Forelimb muscle (tissue), 1 donor: ENCODE measurements around the gene NYAP2. TPM values are rescaled to one million over a fixed set of nuclear protein-coding genes. Genes with fewer than 3 reads are reported as not detected.

Experiments
- DNase-seq: peaks from one replicate; pipeline ENCODE4 v3.0.0-alpha.2; 2013; ENCODE audit warnings: low read depth
- polyA plus RNA-seq: library from polyadenylated mRNA; unstranded; fragments of 120-200 nt; gene quantifications from one replicate; pipeline ENCODE4 v1.2.1, GENCODE V29; 2013; ENCODE audit not compliant: insufficient read length

The NYAP2 gene
- polyA plus RNA-seq, 1 donor, result 0.34 TPM

DNA sequence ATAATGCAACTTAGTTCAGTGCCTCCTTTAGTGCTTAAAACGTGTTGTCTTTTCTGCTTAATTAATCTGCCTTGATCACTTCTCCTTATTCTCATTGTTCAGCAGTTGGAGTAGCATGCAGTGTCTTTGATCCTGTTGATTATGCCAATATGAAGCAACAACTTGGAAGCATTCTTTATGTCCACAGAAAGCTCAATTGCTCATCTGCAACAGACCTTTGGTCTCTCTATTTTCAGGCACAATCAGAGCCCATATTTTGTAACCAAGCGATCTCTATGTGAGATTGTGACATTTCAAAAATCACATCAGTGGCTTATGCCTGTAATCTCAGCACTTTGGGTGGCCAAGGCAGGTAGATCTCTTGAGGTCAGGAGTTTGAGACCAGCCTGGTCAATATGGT is 217.3 kb downstream of the NYAP2 start:
- no peak for DNase-seq

DNA sequence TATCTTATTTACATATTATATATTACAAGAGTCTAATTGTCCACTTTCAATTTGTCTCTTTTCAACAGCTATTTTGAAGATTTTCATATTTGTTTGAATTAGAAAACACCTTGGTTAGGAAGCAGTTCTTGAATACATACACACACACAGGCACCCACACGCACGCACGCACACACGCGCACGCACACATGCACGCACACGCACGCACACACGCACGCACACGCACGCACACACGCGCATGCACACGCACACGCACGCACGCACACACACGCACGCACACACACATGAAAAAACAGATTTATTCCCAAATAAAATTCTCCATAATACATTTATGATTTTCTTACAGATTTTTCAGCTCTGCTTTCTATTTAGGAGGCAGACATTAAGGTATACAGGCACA is 220.7 kb downstream of the NYAP2 start:
- DNase-seq, result no peak

DNA sequence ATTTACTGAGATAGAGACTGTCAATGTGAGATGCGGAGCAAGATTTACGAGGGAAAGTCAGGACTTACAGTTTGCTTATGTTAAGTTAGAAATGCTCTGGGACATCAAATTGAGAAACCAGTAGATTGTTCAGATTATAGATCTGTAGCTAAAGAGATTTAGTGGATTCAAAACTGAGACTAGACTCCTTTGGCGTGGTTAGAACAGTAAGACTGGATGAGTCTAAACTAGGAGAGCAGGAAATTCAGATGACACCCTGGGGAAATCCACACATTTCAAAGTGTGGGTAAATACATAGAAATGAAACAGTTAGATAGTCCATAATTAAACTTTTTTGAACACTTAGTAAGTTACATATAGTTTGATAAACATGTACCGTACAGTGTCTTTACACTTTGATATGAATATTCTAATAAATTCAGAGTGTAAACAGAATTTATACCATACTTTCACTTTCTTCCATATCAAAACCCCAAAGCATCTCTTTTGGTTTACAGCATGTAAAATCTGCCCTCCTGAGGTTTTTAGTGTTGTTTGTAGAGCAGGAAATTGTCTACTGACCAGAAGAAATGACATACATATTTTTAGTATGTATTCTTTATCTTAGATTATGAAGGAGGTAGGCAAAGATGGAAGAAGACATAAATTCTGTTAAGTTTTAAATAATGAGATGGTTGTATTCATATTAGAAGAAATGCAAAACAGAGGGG is 231.5 kb downstream of the NYAP2 start:
- no peak for DNase-seq

DNA sequence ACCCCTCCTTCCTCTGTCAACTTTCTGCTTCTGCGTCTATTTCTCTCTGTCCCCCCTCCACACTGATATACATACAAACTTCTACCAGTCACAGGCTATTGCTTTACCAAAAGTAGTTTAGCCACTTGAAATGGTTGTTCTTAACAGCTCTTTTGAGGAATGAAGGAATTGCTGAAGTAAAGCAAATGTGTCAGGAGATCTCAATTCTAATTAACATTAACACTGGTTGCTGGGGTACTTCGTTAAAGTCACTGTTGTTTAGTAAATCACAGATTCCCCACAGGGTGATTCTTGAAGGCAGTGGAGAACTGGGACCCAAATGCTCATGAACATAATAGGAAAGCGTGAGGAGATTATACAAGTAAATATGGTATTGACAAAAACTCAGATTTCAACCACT is 232.8 kb downstream of the NYAP2 start:
- no peak for DNase-seq

DNA sequence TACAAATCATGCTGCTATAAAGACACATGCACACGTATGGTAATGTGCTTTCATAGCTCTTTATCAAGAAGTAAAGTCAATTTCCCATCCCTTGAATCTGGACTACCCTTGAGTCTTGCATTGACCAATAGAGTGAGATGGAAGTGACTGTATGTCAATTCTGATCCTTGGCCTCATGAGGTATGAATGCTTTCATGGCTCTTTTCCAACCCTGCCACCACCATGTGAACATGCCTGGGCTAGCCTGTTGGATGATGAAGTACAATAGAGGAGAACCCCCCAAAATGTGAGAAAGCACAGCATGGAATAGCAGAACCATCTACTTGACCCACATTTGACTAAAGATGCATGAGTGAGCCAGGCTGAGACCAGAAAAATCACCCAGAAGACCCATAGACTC is 237.0 kb downstream of the NYAP2 start:
- no peak for DNase-seq

DNA sequence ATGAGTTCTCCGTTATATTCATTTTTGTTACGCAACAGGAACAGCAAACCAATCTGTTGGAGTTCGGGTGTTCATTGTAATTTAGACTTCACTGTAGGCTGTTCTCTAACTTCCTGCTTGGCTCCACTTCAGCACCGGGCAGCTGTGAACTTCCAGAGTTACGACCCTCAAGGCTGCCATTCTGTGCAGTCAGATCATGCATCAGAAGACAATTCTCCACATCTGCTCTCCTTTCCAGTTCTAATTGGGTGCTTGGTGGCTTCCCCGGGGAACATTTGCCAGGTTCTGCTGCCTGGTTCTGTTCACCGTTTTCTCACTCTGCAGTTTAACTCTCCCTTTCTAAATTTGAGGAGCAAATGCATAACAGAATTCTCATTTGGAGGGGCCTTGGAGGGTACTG is 237.7 kb downstream of the NYAP2 start:
- no peak for DNase-seq

DNA sequence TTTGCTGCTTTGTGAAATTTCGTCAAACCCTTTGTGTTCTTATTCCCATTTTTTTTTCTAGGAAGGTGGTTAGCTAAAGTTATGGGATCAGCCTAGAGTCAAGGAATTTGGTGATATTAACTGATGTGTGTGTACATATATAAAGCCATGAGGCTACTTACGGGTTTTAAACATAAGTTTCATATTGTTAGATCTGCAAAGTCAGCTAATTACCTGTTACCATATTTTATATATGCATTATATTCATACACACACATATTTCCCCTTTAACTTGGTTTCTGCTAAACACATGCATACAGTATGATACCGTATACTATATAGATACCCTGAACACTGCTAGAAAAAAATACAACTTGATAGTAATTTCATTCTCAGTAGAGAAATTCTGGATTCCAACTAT is 241.0 kb downstream of the NYAP2 start:
- DNase-seq, result no peak

DNA sequence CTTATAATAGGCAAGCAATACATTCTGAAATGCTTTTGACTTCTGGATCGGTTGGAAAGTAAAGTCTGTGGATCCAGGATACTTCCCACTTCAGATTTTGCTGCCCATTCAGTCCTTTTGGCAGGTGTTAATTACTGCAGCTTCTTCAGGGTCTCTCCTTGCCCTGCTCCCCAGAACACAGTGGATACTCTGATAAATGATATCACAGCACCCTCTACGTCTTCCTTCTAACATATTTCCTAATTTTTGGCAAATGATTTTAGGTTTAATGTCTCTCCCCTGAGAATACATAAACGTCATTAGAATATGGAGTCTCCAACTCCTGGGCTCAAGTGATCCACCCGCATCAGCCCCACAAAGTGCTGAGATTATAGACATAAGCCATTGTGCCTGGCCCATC is 249.8 kb downstream of the NYAP2 start:
- no peak for DNase-seq

DNA sequence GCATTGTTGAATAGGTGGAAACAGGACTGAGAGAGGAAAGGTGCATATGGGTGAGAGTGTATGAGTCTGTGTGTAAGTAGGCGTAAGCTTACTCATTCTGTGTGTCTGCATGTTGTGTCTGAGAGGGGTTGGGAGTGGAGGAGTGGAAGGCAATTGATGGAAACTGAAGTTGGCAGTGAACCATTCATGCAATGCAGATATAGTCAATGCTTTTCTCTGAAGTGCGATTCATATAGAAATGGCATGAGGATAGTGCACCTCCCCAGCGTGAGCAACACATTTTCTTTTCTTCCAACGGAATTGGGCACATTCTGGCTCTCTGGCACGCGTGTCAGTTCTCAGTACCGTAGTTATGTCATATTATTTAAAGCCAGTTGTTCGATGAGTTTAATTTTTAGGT is 250.5 kb downstream of the NYAP2 start:
- DNase-seq, result no peak

DNA sequence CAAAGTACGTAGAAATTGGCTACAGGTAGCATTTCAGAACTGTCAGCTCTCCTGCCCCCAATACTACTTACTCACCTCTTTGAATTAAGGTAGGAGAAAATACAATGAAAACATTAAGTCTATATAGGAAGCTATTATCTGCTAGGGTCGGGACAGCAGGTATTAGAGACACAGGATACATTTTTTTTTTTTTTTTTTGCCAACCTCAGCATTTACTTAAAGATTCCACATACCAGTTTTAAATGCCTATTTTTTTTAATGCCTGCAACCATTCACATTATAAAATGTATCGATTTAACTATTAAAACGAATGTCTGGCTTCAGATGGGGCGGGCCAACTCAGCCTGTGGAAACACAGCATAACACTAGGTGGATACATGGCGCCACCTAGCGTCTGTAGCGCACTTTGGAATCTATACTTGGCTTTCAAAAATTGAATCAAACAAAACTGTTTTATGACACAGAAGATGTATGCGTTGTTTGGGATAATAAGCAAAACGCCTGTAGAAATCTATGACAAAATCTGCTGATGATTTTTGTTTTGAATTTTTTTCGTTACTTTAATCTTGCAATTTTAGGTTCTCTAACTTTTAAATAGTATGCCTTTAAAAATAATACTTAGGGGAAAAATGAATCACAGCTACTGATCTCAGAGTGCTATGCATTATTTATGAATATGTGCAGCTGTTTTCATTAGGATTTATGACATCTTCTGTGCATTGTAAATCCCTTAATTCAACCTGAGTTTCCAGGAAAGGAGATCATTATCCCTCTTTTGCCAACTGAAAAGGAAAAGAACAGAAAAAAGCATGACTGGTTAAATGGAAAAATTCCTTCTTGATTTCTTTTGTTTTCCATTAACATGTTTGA is 261.0 kb downstream of the NYAP2 start:
- DNase-seq, result no peak

DNA sequence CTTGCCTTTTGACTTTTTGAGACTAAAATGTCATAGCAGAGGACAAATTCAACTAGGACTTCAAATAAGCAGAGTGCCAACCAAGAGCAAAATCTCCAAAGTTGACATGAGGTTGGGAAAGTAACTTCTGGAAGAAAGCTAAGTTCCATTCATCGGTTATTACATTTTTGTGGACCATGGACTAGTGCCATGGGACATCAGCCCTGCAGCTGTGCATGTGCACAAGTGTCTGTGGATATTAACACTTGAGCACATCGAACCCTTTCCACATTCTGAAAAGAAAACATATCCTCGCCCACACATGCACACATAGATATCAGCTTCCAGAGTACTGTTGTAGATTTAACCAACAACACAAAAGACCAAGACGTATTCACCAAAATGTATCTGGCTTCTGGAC is 262.6 kb downstream of the NYAP2 start:
- no peak for DNase-seq

DNA sequence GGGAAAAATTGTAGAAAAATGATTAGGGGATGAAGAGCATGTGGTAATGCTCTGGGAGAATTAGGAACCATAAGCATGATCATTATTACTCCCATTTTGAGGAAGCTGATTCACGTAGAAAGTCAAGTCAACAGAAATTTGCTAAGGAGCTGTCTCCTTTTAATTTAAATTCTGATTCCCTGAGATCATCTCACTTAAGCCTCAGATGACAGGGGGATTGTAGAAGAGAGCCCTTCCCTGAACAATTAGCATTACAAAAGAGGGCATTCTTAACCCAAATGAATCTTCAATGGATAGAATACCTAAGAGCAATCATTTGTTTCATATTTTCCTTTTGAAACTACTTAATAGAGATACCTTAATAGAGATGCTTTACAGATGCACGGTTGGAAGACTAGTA is 267.9 kb downstream of the NYAP2 start:
- no peak for DNase-seq

DNA sequence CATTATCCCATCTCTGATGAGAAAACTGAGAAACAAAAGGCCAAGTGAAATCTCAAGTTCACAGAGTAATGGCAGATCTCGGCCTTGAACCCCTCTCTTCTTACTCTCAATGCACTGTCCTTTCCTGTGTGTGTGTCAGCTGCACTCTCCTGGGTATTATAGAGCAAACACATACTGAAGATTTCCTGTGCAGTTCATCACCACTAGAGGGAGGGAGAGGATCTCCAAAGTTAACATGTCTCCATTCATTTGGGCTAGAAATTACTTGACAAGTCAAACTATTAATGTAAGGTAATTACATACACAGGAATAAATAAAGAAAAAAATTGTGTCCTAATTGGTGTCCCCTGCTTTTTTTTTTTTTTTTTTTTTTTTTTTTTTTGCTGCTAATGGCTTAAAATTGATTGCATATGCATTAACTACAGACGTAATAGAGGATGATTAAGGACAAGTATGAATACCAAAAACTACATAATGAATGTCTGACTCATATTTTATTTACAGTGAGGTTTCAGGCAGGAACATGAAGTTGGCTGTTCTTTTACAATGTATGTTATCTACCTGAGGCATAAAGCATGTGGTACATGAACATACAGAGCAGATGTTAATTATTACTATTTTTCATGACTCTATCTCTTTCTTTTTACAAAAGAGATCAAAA is 269.2 kb downstream of the NYAP2 start:
- DNase-seq, result peak; percentile 44

DNA sequence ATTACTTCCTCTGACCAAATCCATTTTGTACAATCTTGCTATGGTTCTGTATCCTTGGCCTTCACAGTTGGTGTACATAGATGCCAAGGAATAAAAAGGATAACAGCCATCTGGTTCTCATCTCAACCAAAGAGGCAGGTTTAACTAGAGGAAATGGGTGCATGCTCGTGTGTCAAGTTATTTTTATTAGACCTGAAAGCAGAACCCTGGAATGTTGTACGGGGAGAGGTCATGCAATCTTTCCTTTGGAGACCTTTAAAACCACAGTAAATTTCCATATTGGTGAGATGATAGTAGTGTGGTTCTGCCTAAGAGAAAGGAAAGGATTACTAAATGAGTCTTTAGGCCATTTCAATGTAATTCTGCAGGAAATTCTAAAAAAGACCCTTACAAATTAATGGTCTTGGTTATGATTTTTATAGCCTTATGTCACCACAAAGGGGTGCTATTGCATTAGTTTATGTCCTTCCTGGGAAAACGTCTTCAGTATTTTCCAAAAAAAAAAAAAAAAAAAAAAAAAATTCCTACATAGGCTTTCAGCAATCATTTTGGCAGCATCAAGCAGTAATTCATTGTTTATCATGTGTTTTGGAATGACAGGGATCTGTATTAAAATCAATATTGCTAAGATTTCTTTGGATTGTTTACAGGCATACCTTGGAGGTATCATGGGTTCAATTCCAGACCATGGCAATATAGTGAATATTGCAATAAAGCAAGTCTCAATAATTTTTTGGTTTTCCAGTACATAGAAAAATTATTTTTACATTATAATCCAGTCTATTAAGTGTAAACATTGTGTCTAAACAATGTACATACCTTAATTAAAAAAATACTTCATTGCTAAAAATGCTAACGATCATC is 270.8 kb downstream of the NYAP2 start:
- peak; percentile 43 for DNase-seq

DNA sequence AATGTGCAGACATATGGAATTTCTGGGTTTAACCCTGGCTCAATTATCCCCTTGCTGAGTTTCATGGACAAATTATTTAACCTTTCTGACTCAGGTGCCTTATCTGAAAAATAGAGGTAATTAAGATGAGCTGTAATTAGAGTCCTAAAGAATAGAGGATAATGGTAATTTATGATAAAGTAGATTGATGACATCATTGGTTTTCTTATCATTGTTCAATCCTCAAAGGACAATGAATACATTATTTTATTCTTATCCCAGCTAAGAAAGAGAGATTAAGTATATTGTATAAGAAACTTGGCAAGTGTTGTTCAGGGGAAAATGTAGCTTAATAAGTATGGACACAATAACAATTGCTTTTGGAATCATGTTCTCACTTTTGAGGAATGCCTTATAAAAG is 279.3 kb downstream of the NYAP2 start:
- no peak for DNase-seq

DNA sequence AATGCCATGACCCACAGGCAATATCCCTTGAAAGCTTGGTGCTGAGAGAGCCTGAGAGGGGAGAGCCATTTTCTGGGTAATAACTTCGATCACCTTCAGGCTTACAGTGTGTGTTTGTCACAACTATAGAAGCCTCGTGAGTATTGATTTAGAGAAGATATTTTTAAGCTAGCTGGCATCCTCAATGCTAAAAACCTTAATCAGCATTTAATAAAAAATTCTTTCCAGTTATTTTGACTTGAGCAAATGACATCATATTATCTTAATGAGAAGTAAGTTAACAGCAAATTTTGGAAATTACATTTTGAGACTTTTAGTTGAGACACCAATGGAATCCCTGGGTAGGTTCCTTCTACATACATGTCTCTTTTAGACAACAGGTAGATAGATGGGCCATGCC is 283.7 kb downstream of the NYAP2 start:
- no peak for DNase-seq

DNA sequence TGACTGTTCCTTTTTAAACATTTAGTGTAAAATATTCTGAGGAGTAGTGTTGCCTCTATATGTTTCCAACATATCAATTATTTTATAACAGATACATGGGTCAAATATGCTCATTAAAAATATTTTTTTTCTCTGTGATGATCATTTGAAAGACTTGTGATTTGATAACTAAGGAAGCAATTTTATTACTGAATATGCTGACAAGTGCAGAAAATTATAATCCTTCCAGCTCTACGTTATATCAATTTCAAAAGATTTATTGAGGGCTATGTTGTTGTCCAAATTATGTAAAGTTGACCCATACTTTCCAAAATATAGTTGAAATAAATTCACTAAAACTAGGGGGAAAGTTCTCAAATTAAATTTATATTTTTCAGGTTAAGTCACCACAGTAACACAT is 290.6 kb downstream of the NYAP2 start:
- DNase-seq, result no peak

DNA sequence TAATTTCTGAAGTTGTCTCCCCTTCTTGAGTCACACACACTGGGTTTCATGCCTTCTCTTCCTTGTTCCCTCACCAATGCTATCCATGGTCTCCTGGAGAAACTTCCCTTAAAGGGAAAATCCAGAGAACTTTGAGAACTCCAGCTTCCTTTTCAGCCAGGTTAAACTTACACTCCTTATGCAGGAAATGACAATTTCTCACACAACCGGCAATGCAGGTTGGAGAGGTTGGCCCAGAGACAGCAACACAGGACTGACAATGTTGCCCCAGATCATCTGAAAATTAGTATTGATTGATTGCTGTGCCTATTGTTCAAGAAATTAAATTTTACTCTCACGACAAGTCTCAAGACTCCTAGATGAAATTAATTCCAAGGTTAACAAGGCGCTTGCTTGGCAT is 292.2 kb downstream of the NYAP2 start:
- no peak for DNase-seq

DNA sequence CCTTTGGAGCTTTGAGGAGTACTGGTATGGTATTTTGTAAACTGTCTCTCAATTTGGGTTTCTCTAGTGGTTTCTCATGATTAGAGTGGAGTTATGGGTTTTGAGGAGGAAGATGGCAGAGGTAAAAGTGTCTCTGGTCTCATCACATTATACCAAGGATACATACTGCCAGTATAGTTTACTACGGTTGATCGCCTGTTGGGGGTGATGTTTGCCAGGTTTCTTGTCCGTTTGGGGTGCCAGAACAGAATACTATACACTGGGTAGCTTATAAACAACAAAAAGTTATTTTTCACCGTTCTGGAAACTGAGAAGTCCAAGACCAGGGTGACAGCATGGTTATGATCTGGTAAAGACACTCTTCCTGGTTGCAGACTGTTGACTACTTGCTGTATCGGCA is 293.7 kb downstream of the NYAP2 start:
- DNase-seq, result no peak

DNA sequence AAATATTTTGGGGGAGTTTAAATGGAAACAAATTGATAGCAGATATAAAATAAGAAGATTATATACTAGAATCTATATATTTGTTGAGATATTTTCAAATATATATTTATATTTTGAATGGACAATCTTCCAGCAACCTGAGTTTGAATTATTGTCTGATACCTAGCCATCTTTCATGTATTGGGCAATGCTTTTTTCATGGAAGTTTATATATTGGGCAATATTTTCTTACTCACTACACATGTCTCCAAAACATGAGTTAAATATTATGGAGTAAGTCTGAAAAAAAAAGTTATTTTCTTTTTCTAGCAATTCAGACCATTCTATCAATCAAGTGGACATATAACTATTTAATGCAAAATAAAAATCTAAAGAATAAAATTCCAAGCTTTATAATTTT is 295.2 kb downstream of the NYAP2 start:
- DNase-seq, result no peak

DNA sequence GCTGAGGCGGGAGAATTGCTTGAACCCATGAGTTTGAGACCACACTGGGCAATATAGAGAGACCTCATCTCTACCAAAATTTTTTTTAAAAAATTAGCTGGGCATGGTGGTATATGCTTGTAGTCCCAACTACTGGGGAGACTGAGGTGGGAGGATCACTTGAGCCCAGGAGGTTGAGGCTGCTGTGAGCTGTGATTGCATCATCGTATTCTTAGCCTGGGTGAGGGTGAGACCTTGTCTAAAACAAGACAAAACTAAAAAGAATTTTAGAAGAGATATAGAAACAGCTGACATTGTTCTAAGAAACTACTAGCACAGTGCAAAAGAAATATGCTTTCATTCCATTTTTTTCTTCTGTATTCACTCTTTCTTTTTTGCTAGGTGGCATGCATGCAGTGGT is 298.4 kb downstream of the NYAP2 start:
- DNase-seq, result no peak
